K562 (cell line): Measurements from ENCODE around the gene MRPL58. TPM values are rescaled to one million over a fixed set of nuclear protein-coding genes. Genes with fewer than 3 reads are reported as not detected.

ENCODE experiments used
- CHD2 ChIP-seq: IDR thresholded peaks from 2 replicates; pipeline ENCODE4 v1.6.1; 2011; ENCODE audit warnings: low read depth, low read length
- ETS2 ChIP-seq: IDR thresholded peaks from 2 replicates; pipeline ENCODE4 v1.6.1; 2016; ENCODE audit warnings: borderline replicate concordance, missing genetic modification characterization, mild to moderate bottlenecking, moderate library complexity, missing compliant biosample characterization; ENCODE audit not compliant: poor library complexity, severe bottlenecking
- IFI16 ChIP-seq: fragments of 250-450 bp; sonication (Bioruptor Pico); IDR thresholded peaks from 2 replicates; pipeline ENCODE4 v2.1.2; 2022; ENCODE audit warnings: mild to moderate bottlenecking, inconsistent platforms
- POLR2AphosphoS5 ChIP-seq: IDR thresholded peaks from 2 replicates; pipeline ENCODE4 v1.6.1; 2011; ENCODE audit warnings: mild to moderate bottlenecking, low read depth, low read length, moderate library complexity; ENCODE audit not compliant: control insufficient read depth, insufficient read depth
- POLR3G ChIP-seq: IDR thresholded peaks from 2 replicates; pipeline ENCODE4 v1.6.1; 2011; ENCODE audit not compliant: insufficient read length, insufficient replicate concordance; ENCODE audit errors: extremely low read depth
- SRSF3 ChIP-seq: fragments of 200-400 bp; formaldehyde crosslinking; IDR thresholded peaks from 2 replicates; pipeline ENCODE4 v1.6.1; 2016; ENCODE audit warnings: mild to moderate bottlenecking, low read length, moderate library complexity; ENCODE audit not compliant: insufficient read depth
- ZNF253 ChIP-seq: fragments of 250-450 bp; sonication (Bioruptor Pico); conservative IDR thresholded peaks from 2 replicates; pipeline ENCODE4 v1.6.1; 2021; ENCODE audit warnings: mild to moderate bottlenecking
- polyA plus RNA-seq, 8 experiments: library from polyadenylated mRNA; depleted of rRNA in 4 of 8; stranded (reverse) in 5 of 8; unstranded in 3 of 8; fragments of >200 nt; fragmentation: Nextera tagmentation in 2 of 8; fragmentation: Illumina TruSeq in 1 of 8; extraction: Ambion mirVana in 2 of 8; extraction: Trizol in 1 of 8; gene quantifications; 2 replicates each; pipeline versions ENCODE4 v1.2.1 to v1.2.3, GENCODE V29; 2011 to 2014; ENCODE audit warnings: inconsistent platforms in 1 of 8, missing spikeins in 1 of 8
- total RNA-seq, 7 experiments: library from RNA; depleted of rRNA in 6 of 7; stranded (reverse); fragments of >200 nt in 6 of 7; fragmentation: Illumina TruSeq in 2 of 7; extraction: Trizol in 2 of 7; gene quantifications; 2 replicates each; pipeline versions ENCODE4 v1.2.1 to v1.2.3, GENCODE V29; 2011 to 2021; ENCODE audit warnings: low replicate concordance in 1 of 7
- TF ChIP-seq, protein P1 (sequence below): sonication (generic); formaldehyde crosslinking; IDR thresholded peaks from 2 replicates; pipeline ENCODE4 v1.8.0; 2023; ENCODE audit warnings: mild to moderate bottlenecking, missing genetic modification reagents
- TF ChIP-seq, protein P2 (sequence below): fragments of 200-800 bp; sonication (Bioruptor generic); IDR thresholded peaks from 2 replicates; pipeline ENCODE4 v1.6.1; 2016; ENCODE audit warnings: missing genetic modification characterization, missing compliant biosample characterization
- TF ChIP-seq, protein P3 (sequence below): fragments of 450-650 bp; IDR thresholded peaks from 2 replicates; pipeline ENCODE4 v1.7.1; 2018; ENCODE audit warnings: mild to moderate bottlenecking, low read depth; ENCODE audit not compliant: partially characterized antibody

The MRPL58 gene
- total and polyA plus RNA-seq, 9 of the 15 experiments (the other 6 are each of a cell fraction or from before 2014, with no cell fraction given): 30.8 to 107 (median 72.4) TPM

DNA sequence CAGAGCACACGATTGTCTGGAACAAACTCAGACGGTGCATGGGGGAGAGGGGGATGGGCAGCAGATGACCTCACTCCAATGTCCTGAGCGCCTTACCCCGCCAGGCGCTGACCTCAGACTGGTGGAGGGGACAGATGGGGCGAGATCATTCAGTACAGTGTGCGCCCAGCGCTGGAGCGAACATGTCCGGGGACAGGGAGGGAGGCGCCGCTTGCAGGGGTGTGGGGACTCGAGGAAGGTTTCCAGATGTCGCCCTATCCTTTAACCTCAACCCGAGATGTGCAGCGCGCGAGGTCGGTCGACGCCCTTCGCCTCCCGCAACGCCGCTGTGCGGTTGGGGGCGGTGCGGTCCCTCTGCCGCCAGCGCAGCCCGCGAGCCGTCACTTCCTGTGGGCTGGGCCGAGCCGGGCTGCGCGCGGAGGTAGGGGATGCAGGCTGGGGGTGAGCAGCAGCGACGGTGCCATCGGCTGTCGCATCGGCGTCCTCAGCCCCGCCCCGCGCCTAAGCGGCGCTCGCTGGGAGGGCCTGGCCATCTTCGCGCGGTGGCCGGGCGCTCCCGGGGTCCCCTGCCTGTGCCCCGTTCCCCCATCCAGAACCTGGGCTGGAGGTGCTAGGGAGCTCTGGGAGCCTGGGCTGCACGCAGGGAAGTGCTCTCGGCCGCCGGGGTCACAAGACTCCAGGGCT, 30.3 kb upstream of the MRPL58 start (continued):
- TF ChIP-seq, protein P1, sequence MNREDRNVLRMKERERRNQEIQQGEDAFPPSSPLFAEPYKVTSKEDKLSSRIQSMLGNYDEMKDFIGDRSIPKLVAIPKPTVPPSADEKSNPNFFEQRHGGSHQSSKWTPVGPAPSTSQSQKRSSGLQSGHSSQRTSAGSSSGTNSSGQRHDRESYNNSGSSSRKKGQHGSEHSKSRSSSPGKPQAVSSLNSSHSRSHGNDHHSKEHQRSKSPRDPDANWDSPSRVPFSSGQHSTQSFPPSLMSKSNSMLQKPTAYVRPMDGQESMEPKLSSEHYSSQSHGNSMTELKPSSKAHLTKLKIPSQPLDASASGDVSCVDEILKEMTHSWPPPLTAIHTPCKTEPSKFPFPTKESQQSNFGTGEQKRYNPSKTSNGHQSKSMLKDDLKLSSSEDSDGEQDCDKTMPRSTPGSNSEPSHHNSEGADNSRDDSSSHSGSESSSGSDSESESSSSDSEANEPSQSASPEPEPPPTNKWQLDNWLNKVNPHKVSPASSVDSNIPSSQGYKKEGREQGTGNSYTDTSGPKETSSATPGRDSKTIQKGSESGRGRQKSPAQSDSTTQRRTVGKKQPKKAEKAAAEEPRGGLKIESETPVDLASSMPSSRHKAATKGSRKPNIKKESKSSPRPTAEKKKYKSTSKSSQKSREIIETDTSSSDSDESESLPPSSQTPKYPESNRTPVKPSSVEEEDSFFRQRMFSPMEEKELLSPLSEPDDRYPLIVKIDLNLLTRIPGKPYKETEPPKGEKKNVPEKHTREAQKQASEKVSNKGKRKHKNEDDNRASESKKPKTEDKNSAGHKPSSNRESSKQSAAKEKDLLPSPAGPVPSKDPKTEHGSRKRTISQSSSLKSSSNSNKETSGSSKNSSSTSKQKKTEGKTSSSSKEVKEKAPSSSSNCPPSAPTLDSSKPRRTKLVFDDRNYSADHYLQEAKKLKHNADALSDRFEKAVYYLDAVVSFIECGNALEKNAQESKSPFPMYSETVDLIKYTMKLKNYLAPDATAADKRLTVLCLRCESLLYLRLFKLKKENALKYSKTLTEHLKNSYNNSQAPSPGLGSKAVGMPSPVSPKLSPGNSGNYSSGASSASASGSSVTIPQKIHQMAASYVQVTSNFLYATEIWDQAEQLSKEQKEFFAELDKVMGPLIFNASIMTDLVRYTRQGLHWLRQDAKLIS: peak; percentile 91
- TF ChIP-seq ZNF253 (no peak), IFI16 (CRISPR knock-in tag) (no peak), POLR3G (no peak), SRSF3 (no peak), CHD2 (peak; percentile 39; the same call in 1 of the 2 replicates), ETS2 (tag) (no peak), POLR2AphosphoS5 (no peak; the same call in 1 of the 2 replicates)
- TF ChIP-seq, protein P2, sequence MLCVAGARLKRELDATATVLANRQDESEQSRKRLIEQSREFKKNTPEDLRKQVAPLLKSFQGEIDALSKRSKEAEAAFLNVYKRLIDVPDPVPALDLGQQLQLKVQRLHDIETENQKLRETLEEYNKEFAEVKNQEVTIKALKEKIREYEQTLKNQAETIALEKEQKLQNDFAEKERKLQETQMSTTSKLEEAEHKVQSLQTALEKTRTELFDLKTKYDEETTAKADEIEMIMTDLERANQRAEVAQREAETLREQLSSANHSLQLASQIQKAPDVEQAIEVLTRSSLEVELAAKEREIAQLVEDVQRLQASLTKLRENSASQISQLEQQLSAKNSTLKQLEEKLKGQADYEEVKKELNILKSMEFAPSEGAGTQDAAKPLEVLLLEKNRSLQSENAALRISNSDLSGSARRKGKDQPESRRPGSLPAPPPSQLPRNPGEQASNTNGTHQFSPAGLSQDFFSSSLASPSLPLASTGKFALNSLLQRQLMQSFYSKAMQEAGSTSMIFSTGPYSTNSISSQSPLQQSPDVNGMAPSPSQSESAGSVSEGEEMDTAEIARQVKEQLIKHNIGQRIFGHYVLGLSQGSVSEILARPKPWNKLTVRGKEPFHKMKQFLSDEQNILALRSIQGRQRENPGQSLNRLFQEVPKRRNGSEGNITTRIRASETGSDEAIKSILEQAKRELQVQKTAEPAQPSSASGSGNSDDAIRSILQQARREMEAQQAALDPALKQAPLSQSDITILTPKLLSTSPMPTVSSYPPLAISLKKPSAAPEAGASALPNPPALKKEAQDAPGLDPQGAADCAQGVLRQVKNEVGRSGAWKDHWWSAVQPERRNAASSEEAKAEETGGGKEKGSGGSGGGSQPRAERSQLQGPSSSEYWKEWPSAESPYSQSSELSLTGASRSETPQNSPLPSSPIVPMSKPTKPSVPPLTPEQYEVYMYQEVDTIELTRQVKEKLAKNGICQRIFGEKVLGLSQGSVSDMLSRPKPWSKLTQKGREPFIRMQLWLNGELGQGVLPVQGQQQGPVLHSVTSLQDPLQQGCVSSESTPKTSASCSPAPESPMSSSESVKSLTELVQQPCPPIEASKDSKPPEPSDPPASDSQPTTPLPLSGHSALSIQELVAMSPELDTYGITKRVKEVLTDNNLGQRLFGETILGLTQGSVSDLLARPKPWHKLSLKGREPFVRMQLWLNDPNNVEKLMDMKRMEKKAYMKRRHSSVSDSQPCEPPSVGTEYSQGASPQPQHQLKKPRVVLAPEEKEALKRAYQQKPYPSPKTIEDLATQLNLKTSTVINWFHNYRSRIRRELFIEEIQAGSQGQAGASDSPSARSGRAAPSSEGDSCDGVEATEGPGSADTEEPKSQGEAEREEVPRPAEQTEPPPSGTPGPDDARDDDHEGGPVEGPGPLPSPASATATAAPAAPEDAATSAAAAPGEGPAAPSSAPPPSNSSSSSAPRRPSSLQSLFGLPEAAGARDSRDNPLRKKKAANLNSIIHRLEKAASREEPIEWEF (CRISPR knock-in tag): no peak
- TF ChIP-seq, protein P3, sequence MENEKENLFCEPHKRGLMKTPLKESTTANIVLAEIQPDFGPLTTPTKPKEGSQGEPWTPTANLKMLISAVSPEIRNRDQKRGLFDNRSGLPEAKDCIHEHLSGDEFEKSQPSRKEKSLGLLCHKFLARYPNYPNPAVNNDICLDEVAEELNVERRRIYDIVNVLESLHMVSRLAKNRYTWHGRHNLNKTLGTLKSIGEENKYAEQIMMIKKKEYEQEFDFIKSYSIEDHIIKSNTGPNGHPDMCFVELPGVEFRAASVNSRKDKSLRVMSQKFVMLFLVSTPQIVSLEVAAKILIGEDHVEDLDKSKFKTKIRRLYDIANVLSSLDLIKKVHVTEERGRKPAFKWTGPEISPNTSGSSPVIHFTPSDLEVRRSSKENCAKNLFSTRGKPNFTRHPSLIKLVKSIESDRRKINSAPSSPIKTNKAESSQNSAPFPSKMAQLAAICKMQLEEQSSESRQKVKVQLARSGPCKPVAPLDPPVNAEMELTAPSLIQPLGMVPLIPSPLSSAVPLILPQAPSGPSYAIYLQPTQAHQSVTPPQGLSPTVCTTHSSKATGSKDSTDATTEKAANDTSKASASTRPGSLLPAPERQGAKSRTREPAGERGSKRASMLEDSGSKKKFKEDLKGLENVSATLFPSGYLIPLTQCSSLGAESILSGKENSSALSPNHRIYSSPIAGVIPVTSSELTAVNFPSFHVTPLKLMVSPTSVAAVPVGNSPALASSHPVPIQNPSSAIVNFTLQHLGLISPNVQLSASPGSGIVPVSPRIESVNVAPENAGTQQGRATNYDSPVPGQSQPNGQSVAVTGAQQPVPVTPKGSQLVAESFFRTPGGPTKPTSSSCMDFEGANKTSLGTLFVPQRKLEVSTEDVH: peak; percentile 60
